Measurements from ENCODE around the gene SMAD2. TPM values are rescaled to one million over a fixed set of nuclear protein-coding genes. Genes with fewer than 3 reads are reported as not detected.

The SMAD2 gene
- total and polyA plus RNA-seq, 9 of the 15 experiments (the other 6 are each of a cell fraction or from before 2014, with no cell fraction given) = 9.2 to 49.6 (median 33.7) TPM

- no peak for TF ChIP-seq MBD1 (CRISPR knock-in tag; IDR thresholded peaks at IDR 0.05)
- TF ChIP-seq KLF10 (CRISPR knock-in tag; IDR thresholded peaks at IDR 0.05) = no peak
- TF ChIP-seq PRPF4 (IDR thresholded peaks at IDR 0.05; ENCODE audit: insufficient read depth, low read depth, low read length, poor library complexity, severe bottlenecking) = no peak
- no peak for TF ChIP-seq BRCA1 (IDR thresholded peaks at IDR 0.05)
- no peak for TF ChIP-seq BRCA1 (CRISPR knock-in tag; IDR thresholded peaks at IDR 0.05)
- no peak for TF ChIP-seq KLF6 (CRISPR knock-in tag; IDR thresholded peaks at IDR 0.05; ENCODE audit: borderline replicate concordance)
- TF ChIP-seq SMARCB1 (IDR thresholded peaks at IDR 0.05; ENCODE audit: insufficient read length, low read depth) = no peak
- peak overlapping the region; percentile 82 for H3K27ac ChIP-seq (ENCODE audit: extremely low read depth, low read depth, low read length)
- ChIA-PET CTCF (ENCODE audit: low intra/inter-chr PET ratio) (no interaction called here), POLR2A (interaction anchor here (1.2 kb wide), 1 partner anchor 10 kb away, joined by 4 read pairs; no protein-coding TSS in a partner anchor)
- H3K9me1 ChIP-seq (ENCODE audit: control insufficient read depth, insufficient read depth, low read length) = no peaks in the 10 kb centered on the region
- no peaks in the 10 kb centered on the region for H3K27me3 ChIP-seq (ENCODE audit: control insufficient read depth in 2 of 2, insufficient read depth in 2 of 2, low read length in 2 of 2)
- BruUV-seq (replicated peaks) = no TSS peak
- H3K4me1 ChIP-seq (replicated peaks in 1 of 2; ENCODE audit: control insufficient read depth in 2 of 2, insufficient read depth in 2 of 2, low read length in 2 of 2) = peaks cover 2 to 29% of the 10 kb centered on the region in 2 experiments; a peak in 3 of 5 replicates
- ATAC-seq (peak; percentile 74), FAIRE-seq (no peak), DNase-seq (ENCODE audit: extremely low read depth in 1 of 4, low spot score in 3 of 4) (no peak)
- no peak overlapping the region for H2AFZ ChIP-seq (ENCODE audit: low read depth, low read length)
- peak overlapping the region in 1 of 2 experiments; percentile 45; a peak in 2 of 4 replicates for H3K9ac ChIP-seq (ENCODE audit: insufficient read depth in 1 of 2, low read depth in 2 of 2, low read length in 2 of 2)
- intact Hi-C loops (cut with micrococcal nuclease) (no loop called here), in situ Hi-C loops (cut with MboI) (no loop called here)
- H3K79me2 ChIP-seq (ENCODE audit: control insufficient read depth, insufficient read depth, low read length) = peaks cover 99% of the 10 kb centered on the region
- no peaks in the 10 kb centered on the region for H3K9me3 ChIP-seq (replicated peaks; ENCODE audit: control insufficient read depth, insufficient read depth, low read depth, low read length)
- peak overlapping the region; percentile 65 for H3K4me2 ChIP-seq (ENCODE audit: insufficient read depth, low read length)
- H4K20me1 ChIP-seq (replicated peaks; ENCODE audit: control insufficient read depth, insufficient read depth, low read length) = no peaks in the 10 kb centered on the region; the same call in 1 of the 2 replicates
- WGBS (ENCODE audit: insufficient coverage, low coverage, missing lambda C conversion rate) = 0% methylated on average over 1 of the region's 1 CpG
- H3K4me3 ChIP-seq = no peak overlapping the region
- peaks cover 7% of the 10 kb centered on the region; the same call in 2 of the 3 replicates for H3K36me3 ChIP-seq (ENCODE audit: control insufficient read depth, insufficient read depth, low read length)
Observed at GRCh38 chr18:47912343-47912742, 18.1 kb downstream of the SMAD2 start.
